GM12865 (cell line): ENCODE measurements around the gene MCM3AP.

Experiments
- DNase-seq: peaks from one replicate; pipeline ENCODE4 v3.0.0; 2010; ENCODE audit warnings: low read depth
- H3K4me3 ChIP-seq: 2 replicates; pipeline ENCODE4 v1.5.1; 2011; ENCODE audit warnings: mild to moderate bottlenecking, low read depth, low read length, control low read depth
- TF ChIP-seq, protein P1 (sequence below): IDR thresholded peaks from 2 replicates; pipeline ENCODE4 v1.5.1; 2011; ENCODE audit warnings: low read length, control low read depth, low read depth, inconsistent platforms; ENCODE audit not compliant: insufficient read depth; ENCODE audit errors: missing control alignments

MCM3AP gene

DNA sequence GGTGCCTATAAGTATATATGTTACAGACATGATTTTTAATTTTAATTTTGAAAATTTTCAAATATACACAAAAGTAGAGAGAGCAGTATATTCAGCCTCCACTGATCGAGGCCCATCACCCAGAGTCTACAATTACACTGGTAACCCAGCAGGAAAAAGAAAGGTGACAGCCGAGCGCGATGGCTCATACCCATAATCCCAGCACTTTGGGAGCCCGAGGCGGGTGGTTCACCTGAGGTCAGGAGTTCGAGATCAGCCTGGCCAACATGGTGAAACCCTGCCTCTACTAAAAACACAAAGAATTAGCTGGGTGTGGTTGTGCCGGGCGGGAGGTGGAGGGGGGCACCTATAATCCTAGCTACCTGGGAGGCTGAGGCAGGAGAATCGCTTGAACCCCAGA lies 2.1 kb upstream of the MCM3AP start:
- H3K4me3 ChIP-seq: peak overlapping the region; percentile 96
- no peak for DNase-seq
- TF ChIP-seq, protein P1, sequence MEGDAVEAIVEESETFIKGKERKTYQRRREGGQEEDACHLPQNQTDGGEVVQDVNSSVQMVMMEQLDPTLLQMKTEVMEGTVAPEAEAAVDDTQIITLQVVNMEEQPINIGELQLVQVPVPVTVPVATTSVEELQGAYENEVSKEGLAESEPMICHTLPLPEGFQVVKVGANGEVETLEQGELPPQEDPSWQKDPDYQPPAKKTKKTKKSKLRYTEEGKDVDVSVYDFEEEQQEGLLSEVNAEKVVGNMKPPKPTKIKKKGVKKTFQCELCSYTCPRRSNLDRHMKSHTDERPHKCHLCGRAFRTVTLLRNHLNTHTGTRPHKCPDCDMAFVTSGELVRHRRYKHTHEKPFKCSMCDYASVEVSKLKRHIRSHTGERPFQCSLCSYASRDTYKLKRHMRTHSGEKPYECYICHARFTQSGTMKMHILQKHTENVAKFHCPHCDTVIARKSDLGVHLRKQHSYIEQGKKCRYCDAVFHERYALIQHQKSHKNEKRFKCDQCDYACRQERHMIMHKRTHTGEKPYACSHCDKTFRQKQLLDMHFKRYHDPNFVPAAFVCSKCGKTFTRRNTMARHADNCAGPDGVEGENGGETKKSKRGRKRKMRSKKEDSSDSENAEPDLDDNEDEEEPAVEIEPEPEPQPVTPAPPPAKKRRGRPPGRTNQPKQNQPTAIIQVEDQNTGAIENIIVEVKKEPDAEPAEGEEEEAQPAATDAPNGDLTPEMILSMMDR: no peak

DNA sequence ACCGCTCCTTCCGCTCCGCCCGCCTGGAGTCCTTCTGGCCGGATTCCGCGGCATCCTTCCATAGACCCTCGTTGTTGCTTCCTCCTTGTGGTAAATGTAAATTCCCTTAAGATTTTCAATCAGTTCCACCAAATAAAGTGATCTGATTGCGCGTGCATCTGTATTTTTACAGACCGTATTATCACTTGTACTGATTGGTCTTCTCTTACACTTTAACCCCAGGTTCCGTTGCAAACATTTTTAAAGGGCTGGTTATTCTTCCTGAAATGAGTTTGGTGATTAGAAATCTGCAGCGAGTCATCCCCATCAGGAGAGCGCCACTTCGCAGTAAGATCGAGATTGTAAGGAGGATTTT lies 1.2 kb upstream of the MCM3AP start:
- TF ChIP-seq, protein P1: no peak
- H3K4me3 ChIP-seq: peak overlapping the region; percentile 96

DNA sequence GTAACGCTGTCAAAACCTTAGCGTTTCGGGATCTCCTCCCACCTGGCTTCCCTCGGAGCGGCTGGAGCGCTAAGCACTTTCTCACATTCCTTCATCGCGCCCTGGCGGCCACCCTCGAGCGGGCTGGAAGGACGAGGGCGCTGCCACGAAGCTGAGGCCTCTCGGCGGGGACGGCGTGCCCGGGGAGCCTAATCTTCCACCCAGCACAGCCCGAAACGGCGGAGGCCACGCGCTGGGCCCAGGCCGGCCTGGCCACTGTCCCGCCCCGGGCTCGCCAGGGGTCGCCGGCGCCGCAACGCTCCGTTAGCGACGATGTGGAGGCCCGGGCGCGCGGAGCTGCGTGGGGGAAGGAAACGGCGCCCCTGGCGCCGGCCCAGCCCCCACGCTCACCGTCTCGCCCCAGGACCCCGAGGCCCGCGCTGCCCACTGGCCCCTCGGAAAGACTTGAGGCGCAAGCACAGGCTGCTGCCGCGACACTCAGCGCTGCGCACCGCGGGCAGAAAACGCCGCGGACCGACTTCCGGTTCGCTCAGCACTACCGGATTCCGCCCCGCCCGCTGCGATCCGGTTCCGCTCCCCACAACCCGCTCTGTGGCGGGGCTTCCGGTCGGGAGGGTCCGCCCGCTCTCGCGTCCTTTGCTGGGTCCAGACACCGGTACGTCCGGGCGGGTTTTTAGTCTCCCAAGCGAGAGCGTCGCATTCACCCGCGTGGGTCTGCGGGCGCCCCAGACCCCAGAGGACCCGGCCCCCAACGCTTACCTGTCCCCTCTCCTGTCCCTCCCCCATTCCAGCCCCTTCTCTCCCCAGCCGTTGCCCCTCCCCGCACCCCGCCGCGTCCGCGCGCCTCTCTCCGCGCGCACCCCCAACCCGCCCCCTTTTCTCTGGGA lies 593 bp upstream of the MCM3AP start, which contains the start of gene YBEY:
TSS of gene YBEY (plus strand) at position 582 of the 887 bp plus-strand sequence. CDS start 572 bp downstream, outside the sequence.
- DNase-seq: peak; percentile 96
- TF ChIP-seq, protein P1: peak; percentile 27
- H3K4me3 ChIP-seq: peak within 1 kb of the TSS; percentile 96

More for the DNA sequence above, 1.2 kb upstream of the MCM3AP start:
- no peak for DNase-seq

DNA sequence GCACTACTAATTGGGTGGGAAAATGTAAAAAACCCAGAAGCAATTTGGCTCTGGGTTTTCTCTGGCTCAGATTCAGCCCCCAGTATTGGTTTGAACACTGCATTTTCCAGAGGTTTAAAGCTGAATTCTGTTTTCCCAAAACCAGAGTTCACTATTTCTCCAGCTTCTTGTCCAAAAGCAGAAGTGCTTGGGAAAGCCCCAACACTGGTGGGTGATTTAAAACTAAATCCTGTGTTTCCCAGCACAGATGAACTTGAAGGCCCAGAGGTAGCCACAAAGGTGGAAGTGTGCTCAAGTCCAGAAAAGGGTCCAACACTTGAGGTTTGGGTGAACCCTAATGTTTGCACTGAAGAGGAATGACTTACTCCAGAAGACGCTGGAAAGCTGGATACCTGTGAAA lies 678 bp downstream of the MCM3AP start:
- DNase-seq: no peak
- TF ChIP-seq, protein P1: no peak
- H3K4me3 ChIP-seq: peak overlapping the region; percentile 96

DNA sequence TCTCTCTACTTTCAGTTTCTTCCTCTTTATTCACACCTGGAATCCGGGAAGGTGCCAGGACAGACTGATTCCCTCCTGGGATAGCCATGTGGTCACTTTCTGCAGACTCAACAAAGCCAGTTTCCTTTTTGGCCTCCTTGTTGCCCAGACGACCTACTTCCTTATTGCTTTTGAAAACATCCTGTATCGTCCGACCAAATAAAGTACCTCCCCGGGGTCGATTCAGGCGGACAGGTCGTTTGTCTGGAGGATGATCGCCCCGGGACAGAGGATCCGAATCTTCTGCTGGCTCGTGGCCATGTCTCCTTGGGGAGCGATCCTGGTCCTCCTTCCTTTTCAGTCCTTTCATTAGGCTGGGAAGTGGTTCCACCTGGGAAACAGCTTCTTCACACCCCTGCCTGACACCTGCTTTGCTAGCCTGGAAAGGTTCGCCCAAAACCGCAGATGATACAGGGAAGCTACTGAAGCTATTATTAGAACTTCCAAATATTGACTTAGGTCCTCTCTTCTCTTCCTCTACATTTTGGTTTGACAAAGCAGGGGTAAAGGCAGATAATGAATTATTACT lies 1.2 kb downstream of the MCM3AP start:
- no peak overlapping the region for H3K4me3 ChIP-seq
- TF ChIP-seq, protein P1: no peak
- no peak for DNase-seq

DNA sequence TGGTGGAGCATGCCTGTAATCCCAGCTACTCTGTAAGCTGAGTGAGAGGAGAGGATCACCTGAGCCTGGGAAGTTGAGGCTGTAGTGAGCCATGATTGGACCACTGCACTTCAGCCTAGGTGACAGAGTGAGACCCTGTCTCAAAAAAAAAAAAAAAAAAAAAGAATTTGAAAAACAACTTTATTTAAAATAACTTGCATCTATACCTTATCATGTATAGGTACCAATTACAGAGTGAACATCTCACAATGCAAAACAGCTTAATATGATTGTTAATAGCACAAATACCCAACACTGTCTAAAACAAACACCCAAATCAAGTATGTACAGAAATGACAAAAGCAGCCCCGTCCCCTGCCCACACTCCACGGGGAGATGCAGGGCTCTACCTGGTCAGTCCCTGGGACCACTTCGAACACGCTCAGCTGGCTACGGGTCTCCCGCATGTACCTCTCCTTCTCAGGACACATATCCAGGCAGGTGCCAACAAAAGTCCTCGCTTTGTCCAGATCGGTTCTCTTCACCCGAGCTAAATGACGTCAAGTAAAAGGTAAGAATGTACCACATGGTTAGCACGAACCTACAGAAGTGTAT lies 10.5 kb downstream of the MCM3AP start:
- TF ChIP-seq, protein P1: no peak
- no peak overlapping the region for H3K4me3 ChIP-seq
- DNase-seq: no peak
